ENCODE data around the gene CADM2.

- TF ChIP-seq EZH2 (IDR thresholded peaks at IDR 0.05; ENCODE audit: insufficient read depth, poor library complexity, severe bottlenecking) = no peak
- no peak for TF ChIP-seq EZH2phosphoT487 (IDR thresholded peaks at IDR 0.05; ENCODE audit: insufficient read depth, low read depth)
These were observed 204.1 kb downstream of the CADM2 start for GRCh38 chr3:85162905-85163304.
